Smooth muscle cell (in vitro differentiated cells): Measurements from ENCODE around the gene ANO6. TPM values are rescaled to one million over a fixed set of nuclear protein-coding genes. Genes with fewer than 3 reads are reported as not detected.

Experiments
- DNase-seq: peaks from one replicate; lab custom pipeline; 2025; ENCODE audit not compliant: unreplicated experiment; lab: John Stamatoyannopoulos, UW
- H2AFZ ChIP-seq: fragments of 200-600 bp; sonication (generic); 2 replicates; pipeline ENCODE4 v1.6.0; 2016; ENCODE audit warnings: antibody characterized with exemption, low read depth, mild to moderate bottlenecking
- H3F3A ChIP-seq: fragments of 200-600 bp; sonication (generic); 2 replicates; pipeline ENCODE4 v1.6.0; 2017; ENCODE audit warnings: antibody characterized with exemption, low read depth
- H3K27ac ChIP-seq: fragments of 200-600 bp; sonication (generic); 2 replicates; pipeline ENCODE4 v1.5.1; 2016; ENCODE audit warnings: low read depth, mild to moderate bottlenecking
- H3K27me3 ChIP-seq: fragments of 200-600 bp; sonication (generic); 2 replicates; pipeline ENCODE4 v1.6.1; 2016; ENCODE audit warnings: low read depth, mild to moderate bottlenecking
- H3K36me3 ChIP-seq: fragments of 200-600 bp; sonication (generic); 2 replicates; pipeline ENCODE4 v1.5.1; 2016; ENCODE audit warnings: low read depth
- H3K4me1 ChIP-seq: fragments of 200-600 bp; sonication (generic); 2 replicates; pipeline ENCODE4 v1.5.1; 2016; ENCODE audit warnings: low read depth
- H3K4me2 ChIP-seq: fragments of 200-600 bp; sonication (generic); 2 replicates; pipeline ENCODE4 v1.6.0; 2016; ENCODE audit warnings: mild to moderate bottlenecking
- H3K4me3 ChIP-seq: fragments of 200-600 bp; sonication (generic); 2 replicates; pipeline ENCODE4 v1.5.1; 2016; ENCODE audit warnings: mild to moderate bottlenecking
- H3K79me2 ChIP-seq: fragments of 200-600 bp; sonication (generic); 2 replicates; pipeline ENCODE4 v1.6.0; 2016; ENCODE audit warnings: low read depth, mild to moderate bottlenecking
- H3K9ac ChIP-seq: fragments of 200-600 bp; sonication (generic); 2 replicates; pipeline ENCODE4 v1.6.0; 2016; ENCODE audit warnings: low read depth
- H3K9me3 ChIP-seq: fragments of 200-600 bp; sonication (generic); replicated peaks from 2 replicates; pipeline ENCODE4 v1.5.1; 2016; ENCODE audit warnings: low read depth
- H4K20me1 ChIP-seq: fragments of 200-600 bp; sonication (generic); 2 replicates; pipeline ENCODE4 v1.6.0; 2016; ENCODE audit warnings: low read depth
- WGBS: methylation state at CpG from one replicate; pipeline ENCODE4 v1.1.7; 2016; ENCODE audit warnings: low lambda C conversion rate; 5-methylcytosine and 5-hydroxymethylcytosine counted together
- polyA plus RNA-seq: library from polyadenylated mRNA; unstranded; fragments of >200 nt; fragmentation: Nextera tagmentation; extraction: Ambion mirVana; gene quantifications from 2 replicates; pipeline ENCODE4 v1.2.1, GENCODE V29; 2016
- total RNA-seq: library from RNA; depleted of rRNA; stranded (reverse); fragments of >200 nt; gene quantifications from 2 replicates; pipeline ENCODE4 v1.2.3, GENCODE V29; 2014
- TF ChIP-seq, protein P1 (sequence below): fragments of 200-600 bp; sonication (generic); IDR thresholded peaks from 2 replicates; pipeline ENCODE4 v1.5.1; 2017; ENCODE audit warnings: borderline replicate concordance, mild to moderate bottlenecking, antibody characterized with exemption; ENCODE audit not compliant: insufficient read depth, poor library complexity, severe bottlenecking

Gene ANO6
- total and polyA plus RNA-seq, 2 experiments from 2014 or later = 44.8 to 106 TPM

DNA sequence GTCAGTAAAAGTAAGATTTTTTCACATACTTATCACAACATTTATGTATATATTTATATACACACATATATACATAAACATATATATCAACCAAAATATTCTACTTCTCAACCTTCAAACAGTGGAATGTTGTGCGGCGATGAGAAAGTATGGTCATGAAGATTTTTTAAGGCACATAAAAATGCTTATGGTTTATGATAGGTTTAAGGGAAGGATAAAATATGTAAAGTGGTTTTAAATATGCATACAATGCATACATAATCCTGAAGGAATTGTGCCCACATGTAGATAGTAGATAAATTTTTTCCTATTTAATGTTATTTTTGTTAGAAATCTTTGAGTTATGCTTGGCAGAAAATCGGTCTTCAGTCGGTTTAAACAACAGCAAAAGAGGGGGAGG, 182.7 kb downstream of the ANO6 start:
- Histone ChIP-seq H3K79me2 (no peaks in the 10 kb centered on the region), H3K27me3 (no peaks in the 10 kb centered on the region), H3K9ac (no peak overlapping the region), H3K27ac (no peak overlapping the region), H4K20me1 (no peaks in the 10 kb centered on the region), H3K9me3 (no peaks in the 10 kb centered on the region), H3K4me3 (no peak overlapping the region), H3F3A (no peaks in the 10 kb centered on the region), H3K36me3 (peaks cover 21% of the 10 kb centered on the region), H3K4me1 (no peaks in the 10 kb centered on the region), H2AFZ (no peak overlapping the region), H3K4me2 (no peak overlapping the region)
- DNase-seq = no peak
- TF ChIP-seq, protein P1, sequence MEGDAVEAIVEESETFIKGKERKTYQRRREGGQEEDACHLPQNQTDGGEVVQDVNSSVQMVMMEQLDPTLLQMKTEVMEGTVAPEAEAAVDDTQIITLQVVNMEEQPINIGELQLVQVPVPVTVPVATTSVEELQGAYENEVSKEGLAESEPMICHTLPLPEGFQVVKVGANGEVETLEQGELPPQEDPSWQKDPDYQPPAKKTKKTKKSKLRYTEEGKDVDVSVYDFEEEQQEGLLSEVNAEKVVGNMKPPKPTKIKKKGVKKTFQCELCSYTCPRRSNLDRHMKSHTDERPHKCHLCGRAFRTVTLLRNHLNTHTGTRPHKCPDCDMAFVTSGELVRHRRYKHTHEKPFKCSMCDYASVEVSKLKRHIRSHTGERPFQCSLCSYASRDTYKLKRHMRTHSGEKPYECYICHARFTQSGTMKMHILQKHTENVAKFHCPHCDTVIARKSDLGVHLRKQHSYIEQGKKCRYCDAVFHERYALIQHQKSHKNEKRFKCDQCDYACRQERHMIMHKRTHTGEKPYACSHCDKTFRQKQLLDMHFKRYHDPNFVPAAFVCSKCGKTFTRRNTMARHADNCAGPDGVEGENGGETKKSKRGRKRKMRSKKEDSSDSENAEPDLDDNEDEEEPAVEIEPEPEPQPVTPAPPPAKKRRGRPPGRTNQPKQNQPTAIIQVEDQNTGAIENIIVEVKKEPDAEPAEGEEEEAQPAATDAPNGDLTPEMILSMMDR = no peak
- WGBS = 96% methylated on average over 4 of the region's 4 CpGs

DNA sequence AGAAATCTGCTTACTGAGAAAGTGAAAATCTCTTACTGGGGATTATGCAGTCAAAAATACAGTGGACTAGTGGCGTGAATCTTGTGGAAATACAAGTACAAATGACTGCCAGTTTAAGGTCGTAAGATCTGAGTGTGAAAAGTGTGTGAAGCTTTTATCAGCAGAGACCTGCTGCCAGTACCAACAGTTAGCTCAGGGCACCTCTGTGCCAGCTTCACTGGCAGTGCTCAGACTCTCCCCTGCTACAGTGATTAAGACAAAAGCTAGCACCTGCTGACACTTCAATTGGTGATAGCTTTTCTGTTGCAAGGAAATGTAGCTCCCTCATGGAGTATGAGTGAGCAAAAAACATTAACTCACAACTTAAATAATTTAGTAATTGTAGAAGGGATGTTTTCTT, 185.1 kb downstream of the ANO6 start:
- no peak overlapping the region for H3K4me2 ChIP-seq
- H3K4me1 ChIP-seq = no peaks in the 10 kb centered on the region

DNA sequence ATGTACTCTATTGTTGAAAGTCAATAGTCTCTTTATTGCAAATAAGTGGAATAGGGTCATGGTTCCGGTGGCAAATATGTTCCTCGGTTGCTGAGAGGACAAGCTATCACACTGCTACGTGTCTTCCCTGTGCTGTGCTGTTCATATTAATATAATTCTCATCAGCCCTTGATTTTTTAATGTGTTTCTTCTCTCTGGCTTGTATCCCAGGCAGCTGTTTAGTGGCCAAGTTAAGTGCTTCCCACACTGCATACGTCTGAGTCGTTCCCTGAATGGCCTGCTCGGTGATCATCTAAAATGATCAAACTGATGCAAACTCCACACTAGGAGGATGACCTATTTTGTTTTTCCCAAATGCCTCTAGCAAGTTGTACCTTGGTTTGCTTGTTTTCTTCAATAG, 186.4 kb downstream of the ANO6 start:
- no peaks in the 10 kb centered on the region for H3F3A ChIP-seq
- no peak overlapping the region for H3K4me3 ChIP-seq
- no peak overlapping the region for H3K4me2 ChIP-seq
- H4K20me1 ChIP-seq = no peaks in the 10 kb centered on the region
- TF ChIP-seq, protein P1 = no peak
- no peak overlapping the region for H2AFZ ChIP-seq
- 94% methylated on average over 6 of the region's 6 CpGs for WGBS
- no peaks in the 10 kb centered on the region for H3K27me3 ChIP-seq
- H3K79me2 ChIP-seq = no peaks in the 10 kb centered on the region
- DNase-seq = no peak
- no peak overlapping the region for H3K27ac ChIP-seq
- H3K36me3 ChIP-seq = peaks cover 30% of the 10 kb centered on the region
- H3K4me1 ChIP-seq = no peaks in the 10 kb centered on the region
- H3K9me3 ChIP-seq = no peaks in the 10 kb centered on the region
- no peak overlapping the region for H3K9ac ChIP-seq

More for the DNA sequence above, 185.1 kb downstream of the ANO6 start:
- Histone ChIP-seq H2AFZ (no peak overlapping the region), H3F3A (no peaks in the 10 kb centered on the region), H4K20me1 (no peaks in the 10 kb centered on the region), H3K9me3 (no peaks in the 10 kb centered on the region), H3K36me3 (peaks cover 30% of the 10 kb centered on the region), H3K9ac (no peak overlapping the region), H3K79me2 (no peaks in the 10 kb centered on the region), H3K4me3 (no peak overlapping the region), H3K27ac (no peak overlapping the region), H3K27me3 (no peaks in the 10 kb centered on the region)
- TF ChIP-seq, protein P1 = no peak
- WGBS = 100% methylated on average over 2 of the region's 2 CpGs
- no peak for DNase-seq
